WTC11 (cell line): Measurements from ENCODE around the gene SLC8A2. TPM values are rescaled to one million over a fixed set of nuclear protein-coding genes. Genes with fewer than 3 reads are reported as not detected.
A peak's percentile ranks its signal among the peaks of the same experiment; 100 is the strongest.

Experiments used
- ATAC-seq: fragments of 200-7000 bp; cut with Tn5 transposase; 2 replicates; pipeline ENCODE4 v1.10.0; 2021; ENCODE audit warnings: mild to moderate bottlenecking, moderate library complexity
- CTCF ChIA-PET: fragments of 300-600 bp; sonication (Branson Sonifier 250); formaldehyde crosslinking; loops from one replicate; lab custom pipeline; 2021; ENCODE audit warnings: antibody characterized with exemption; lab: Charles Lee
- POLR2A ChIA-PET: fragments of 350-600 bp; sonication (Branson Sonifier 250); formaldehyde crosslinking; loops from one replicate; lab custom pipeline; 2021; ENCODE audit warnings: antibody characterized with exemption; lab: Charles Lee
- DNase-seq: peaks from one replicate; pipeline ENCODE4 v3.0.0; 2021; ENCODE audit warnings: low spot score
- H3K27ac Mint-ChIP-seq: 2 replicates; pipeline ENCODE4 v1.8.0; 2021; ENCODE audit warnings: mixed read lengths
- H3K27me3 Mint-ChIP-seq: 2 replicates; pipeline ENCODE4 v1.8.0; 2021; ENCODE audit warnings: low read depth, mild to moderate bottlenecking, moderate library complexity, mixed read lengths
- H3K36me3 Mint-ChIP-seq: 2 replicates; pipeline ENCODE4 v1.8.0; 2021; ENCODE audit warnings: mixed read lengths
- H3K4me1 Mint-ChIP-seq: 2 replicates; pipeline ENCODE4 v1.8.0; 2022; ENCODE audit warnings: mixed read lengths
- H3K4me3 Mint-ChIP-seq: 2 replicates; pipeline ENCODE4 v1.8.0; 2021; ENCODE audit warnings: mild to moderate bottlenecking, moderate library complexity, mixed read lengths
- H3K9me3 Mint-ChIP-seq: 2 replicates; pipeline ENCODE4 v1.8.0; 2021; ENCODE audit warnings: mixed read lengths
- CREB1 ChIP-seq: sonication (generic); formaldehyde crosslinking; IDR thresholded peaks from 2 replicates; pipeline ENCODE4 v1.8.0; 2023; ENCODE audit warnings: mild to moderate bottlenecking, missing genetic modification reagents
- ESRRA ChIP-seq: sonication (generic); formaldehyde crosslinking; IDR thresholded peaks from 2 replicates; pipeline ENCODE4 v1.8.1; 2022; ENCODE audit warnings: mild to moderate bottlenecking, missing genetic modification reagents, borderline replicate concordance
- GABPB1 ChIP-seq: sonication (generic); formaldehyde crosslinking; IDR thresholded peaks from 2 replicates; pipeline ENCODE4 v1.8.1; 2023; ENCODE audit warnings: mild to moderate bottlenecking, missing genetic modification reagents
- GRHL2 ChIP-seq: fragments of 250-450 bp; sonication (Bioruptor Pico); IDR thresholded peaks from 2 replicates; pipeline ENCODE4 v1.8.0; 2022; ENCODE audit warnings: mild to moderate bottlenecking, moderate library complexity; ENCODE audit not compliant: insufficient replicate concordance, severe bottlenecking
- GTF2I ChIP-seq: fragments of 250-450 bp; sonication (Bioruptor Pico); conservative IDR thresholded peaks from 2 replicates; pipeline ENCODE4 v1.4.0; 2021; ENCODE audit warnings: mild to moderate bottlenecking
- IRF2 ChIP-seq: sonication (generic); formaldehyde crosslinking; IDR thresholded peaks from 2 replicates; pipeline ENCODE4 v1.8.0; 2022; ENCODE audit warnings: low read depth, missing genetic modification reagents, borderline replicate concordance
- KAT7 ChIP-seq: sonication (generic); formaldehyde crosslinking; IDR thresholded peaks from 2 replicates; pipeline ENCODE4 v1.8.1; 2023; ENCODE audit warnings: missing genetic modification reagents, mild to moderate bottlenecking, borderline replicate concordance
- MAX ChIP-seq: sonication (generic); formaldehyde crosslinking; IDR thresholded peaks from 2 replicates; pipeline ENCODE4 v1.8.0; 2022; ENCODE audit warnings: mild to moderate bottlenecking, missing genetic modification reagents
- MLX ChIP-seq: sonication (generic); formaldehyde crosslinking; IDR thresholded peaks from 2 replicates; pipeline ENCODE4 v1.8.1; 2023; ENCODE audit warnings: mild to moderate bottlenecking, missing genetic modification reagents, moderate library complexity
- NFATC4 ChIP-seq: fragments of 250-450 bp; sonication (Bioruptor Pico); IDR thresholded peaks from 2 replicates; pipeline ENCODE4 v1.9.0; 2021; ENCODE audit warnings: mild to moderate bottlenecking
- NR1H2 ChIP-seq: sonication (generic); formaldehyde crosslinking; IDR thresholded peaks from 2 replicates; pipeline ENCODE4 v1.9.0; 2021; ENCODE audit warnings: mild to moderate bottlenecking, moderate library complexity, missing genetic modification reagents
- NR2C2 ChIP-seq: sonication (generic); formaldehyde crosslinking; IDR thresholded peaks from 2 replicates; pipeline ENCODE4 v1.8.0; 2022; ENCODE audit warnings: mild to moderate bottlenecking, missing genetic modification reagents
- NR3C1 ChIP-seq: sonication (generic); formaldehyde crosslinking; conservative IDR thresholded peaks from 2 replicates; pipeline ENCODE4 v1.8.1; 2023; ENCODE audit warnings: low read depth, mild to moderate bottlenecking, missing genetic modification reagents
- RELA ChIP-seq: sonication (generic); formaldehyde crosslinking; IDR thresholded peaks from 2 replicates; pipeline ENCODE4 v1.8.1; 2022; ENCODE audit warnings: missing genetic modification reagents, mild to moderate bottlenecking, borderline replicate concordance
- RORB ChIP-seq: fragments of 250-450 bp; sonication (Bioruptor Pico); IDR thresholded peaks from 2 replicates; pipeline ENCODE4 v1.9.0; 2021; ENCODE audit warnings: mild to moderate bottlenecking
- SMAD4 ChIP-seq: sonication (generic); formaldehyde crosslinking; IDR thresholded peaks from 2 replicates; pipeline ENCODE4 v1.8.0; 2022; ENCODE audit warnings: mild to moderate bottlenecking, missing genetic modification reagents
- SOX15 ChIP-seq: fragments of 250-450 bp; sonication (Bioruptor Pico); IDR thresholded peaks from 2 replicates; pipeline ENCODE4 v1.9.0; 2021; ENCODE audit warnings: mild to moderate bottlenecking
- SP1 ChIP-seq: sonication (generic); formaldehyde crosslinking; conservative IDR thresholded peaks from 2 replicates; pipeline ENCODE4 v1.8.1; 2022; ENCODE audit warnings: missing genetic modification reagents
- TEAD4 ChIP-seq: sonication (generic); formaldehyde crosslinking; IDR thresholded peaks from 2 replicates; pipeline ENCODE4 v1.8.0; 2022; ENCODE audit warnings: mild to moderate bottlenecking, missing genetic modification reagents
- TP53 ChIP-seq: sonication (generic); formaldehyde crosslinking; IDR thresholded peaks from 2 replicates; pipeline ENCODE4 v1.8.1; 2023; ENCODE audit warnings: mild to moderate bottlenecking, missing genetic modification reagents
- ZNF121 ChIP-seq: sonication (generic); formaldehyde crosslinking; IDR thresholded peaks from 2 replicates; pipeline ENCODE4 v1.8.0; 2023; ENCODE audit warnings: missing genetic modification reagents
- ZNF317 ChIP-seq: sonication (generic); formaldehyde crosslinking; IDR thresholded peaks from 2 replicates; pipeline ENCODE4 v1.8.1; 2023; ENCODE audit warnings: low read depth, mild to moderate bottlenecking, moderate library complexity, missing genetic modification reagents, borderline replicate concordance
- total RNA-seq: library from RNA; stranded (reverse); gene quantifications from 3 replicates; pipeline ENCODE4 v1.2.3, GENCODE V29; 2021
- TF ChIP-seq, protein P1 (sequence below): sonication (generic); formaldehyde crosslinking; conservative IDR thresholded peaks from 2 replicates; pipeline ENCODE4 v1.8.1; 2023; ENCODE audit warnings: mild to moderate bottlenecking, low read depth, missing genetic modification reagents, moderate library complexity
- TF ChIP-seq, protein P2 (sequence below): sonication (generic); formaldehyde crosslinking; IDR thresholded peaks from 2 replicates; pipeline ENCODE4 v1.8.1; 2022; ENCODE audit warnings: mild to moderate bottlenecking, moderate library complexity, missing genetic modification reagents
- TF ChIP-seq, protein P3 (sequence below): fragments of 250-450 bp; sonication (Bioruptor Pico); conservative IDR thresholded peaks from 2 replicates; pipeline ENCODE4 v1.9.0; 2021; ENCODE audit warnings: mild to moderate bottlenecking
- TF ChIP-seq, protein P4 (sequence below): fragments of 250-450 bp; sonication (Bioruptor Pico); IDR thresholded peaks from 2 replicates; pipeline ENCODE4 v1.9.0; 2021; ENCODE audit warnings: mild to moderate bottlenecking
- TF ChIP-seq, protein P5 (sequence below): sonication (generic); formaldehyde crosslinking; IDR thresholded peaks from 2 replicates; pipeline ENCODE4 v1.8.1; 2022; ENCODE audit warnings: missing genetic modification reagents, borderline replicate concordance
- TF ChIP-seq, protein P6 (sequence below): sonication (generic); formaldehyde crosslinking; conservative IDR thresholded peaks from 2 replicates; pipeline ENCODE4 v1.8.1; 2022; ENCODE audit warnings: mild to moderate bottlenecking, missing genetic modification reagents

SLC8A2 gene
- total RNA-seq, 1 experiment from 2014 or later, result 6.5 TPM

GRCh38 chr19:47427241-47428176 lies 44.2 kb downstream of the SLC8A2 start:
- ChIA-PET CTCF (interaction anchor here (0.7 to 3.7 kb wide), 41 partner anchors 8 to 414 kb away, joined by 3 to 62 read pairs (median 7); partner anchors contain the start of genes CCDC9, DHX34, EHD2 and INAFM1), POLR2A (interaction anchor here (0.5 to 1.9 kb wide), 6 partner anchors 10 to 166 kb away, joined by 3 to 12 read pairs (median 4); partner anchors contain the start of gene INAFM1)
- peaks cover 22% of the 10 kb centered on the region for H3K4me1 Mint-ChIP-seq
- H3K9me3 Mint-ChIP-seq, result no peaks in the 10 kb centered on the region
- ATAC-seq (peak; percentile 67), DNase-seq (peak; percentile 94)
- H3K4me3 Mint-ChIP-seq, result no peak overlapping the region
- no peak overlapping the region for H3K27ac Mint-ChIP-seq
- H3K36me3 Mint-ChIP-seq, result no peaks in the 10 kb centered on the region; the same call in 1 of the 2 replicates
- peaks cover 83% of the 10 kb centered on the region for H3K27me3 Mint-ChIP-seq
- TF ChIP-seq SMAD4 (CRISPR knock-in tag) (no peak), MLX (CRISPR knock-in tag) (no peak), SP1 (no peak), ESRRA (CRISPR knock-in tag) (no peak), ZNF317 (CRISPR knock-in tag) (no peak), MAX (0 out of 2 replicates have a peak, but pooled peaks have one; percentile 10), IRF2 (CRISPR knock-in tag) (no peak), SOX15 (no peak), ZNF121 (CRISPR knock-in tag) (no peak), RELA (CRISPR knock-in tag) (no peak), NR1H2 (CRISPR knock-in tag) (no peak), NR2C2 (CRISPR knock-in tag) (no peak), KAT7 (CRISPR knock-in tag) (no peak), TEAD4 (no peak), RORB (no peak), TP53 (CRISPR knock-in tag) (0 out of 2 replicates have a peak, but pooled peaks have one; percentile 30), NR3C1 (CRISPR knock-in tag) (no peak), NFATC4 (CRISPR knock-in tag) (peak; percentile 56), GTF2I (CRISPR knock-in tag) (no peak), CREB1 (CRISPR knock-in tag) (no peak), GRHL2 (CRISPR knock-in tag) (no peak), GABPB1 (CRISPR knock-in tag) (no peak)
- TF ChIP-seq, protein P1, sequence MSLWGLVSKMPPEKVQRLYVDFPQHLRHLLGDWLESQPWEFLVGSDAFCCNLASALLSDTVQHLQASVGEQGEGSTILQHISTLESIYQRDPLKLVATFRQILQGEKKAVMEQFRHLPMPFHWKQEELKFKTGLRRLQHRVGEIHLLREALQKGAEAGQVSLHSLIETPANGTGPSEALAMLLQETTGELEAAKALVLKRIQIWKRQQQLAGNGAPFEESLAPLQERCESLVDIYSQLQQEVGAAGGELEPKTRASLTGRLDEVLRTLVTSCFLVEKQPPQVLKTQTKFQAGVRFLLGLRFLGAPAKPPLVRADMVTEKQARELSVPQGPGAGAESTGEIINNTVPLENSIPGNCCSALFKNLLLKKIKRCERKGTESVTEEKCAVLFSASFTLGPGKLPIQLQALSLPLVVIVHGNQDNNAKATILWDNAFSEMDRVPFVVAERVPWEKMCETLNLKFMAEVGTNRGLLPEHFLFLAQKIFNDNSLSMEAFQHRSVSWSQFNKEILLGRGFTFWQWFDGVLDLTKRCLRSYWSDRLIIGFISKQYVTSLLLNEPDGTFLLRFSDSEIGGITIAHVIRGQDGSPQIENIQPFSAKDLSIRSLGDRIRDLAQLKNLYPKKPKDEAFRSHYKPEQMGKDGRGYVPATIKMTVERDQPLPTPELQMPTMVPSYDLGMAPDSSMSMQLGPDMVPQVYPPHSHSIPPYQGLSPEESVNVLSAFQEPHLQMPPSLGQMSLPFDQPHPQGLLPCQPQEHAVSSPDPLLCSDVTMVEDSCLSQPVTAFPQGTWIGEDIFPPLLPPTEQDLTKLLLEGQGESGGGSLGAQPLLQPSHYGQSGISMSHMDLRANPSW (CRISPR knock-in tag), result no peak
- TF ChIP-seq, protein P2, sequence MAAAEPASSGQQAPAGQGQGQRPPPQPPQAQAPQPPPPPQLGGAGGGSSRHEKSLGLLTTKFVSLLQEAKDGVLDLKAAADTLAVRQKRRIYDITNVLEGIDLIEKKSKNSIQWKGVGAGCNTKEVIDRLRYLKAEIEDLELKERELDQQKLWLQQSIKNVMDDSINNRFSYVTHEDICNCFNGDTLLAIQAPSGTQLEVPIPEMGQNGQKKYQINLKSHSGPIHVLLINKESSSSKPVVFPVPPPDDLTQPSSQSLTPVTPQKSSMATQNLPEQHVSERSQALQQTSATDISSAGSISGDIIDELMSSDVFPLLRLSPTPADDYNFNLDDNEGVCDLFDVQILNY (CRISPR knock-in tag), result no peak
- TF ChIP-seq, protein P3, sequence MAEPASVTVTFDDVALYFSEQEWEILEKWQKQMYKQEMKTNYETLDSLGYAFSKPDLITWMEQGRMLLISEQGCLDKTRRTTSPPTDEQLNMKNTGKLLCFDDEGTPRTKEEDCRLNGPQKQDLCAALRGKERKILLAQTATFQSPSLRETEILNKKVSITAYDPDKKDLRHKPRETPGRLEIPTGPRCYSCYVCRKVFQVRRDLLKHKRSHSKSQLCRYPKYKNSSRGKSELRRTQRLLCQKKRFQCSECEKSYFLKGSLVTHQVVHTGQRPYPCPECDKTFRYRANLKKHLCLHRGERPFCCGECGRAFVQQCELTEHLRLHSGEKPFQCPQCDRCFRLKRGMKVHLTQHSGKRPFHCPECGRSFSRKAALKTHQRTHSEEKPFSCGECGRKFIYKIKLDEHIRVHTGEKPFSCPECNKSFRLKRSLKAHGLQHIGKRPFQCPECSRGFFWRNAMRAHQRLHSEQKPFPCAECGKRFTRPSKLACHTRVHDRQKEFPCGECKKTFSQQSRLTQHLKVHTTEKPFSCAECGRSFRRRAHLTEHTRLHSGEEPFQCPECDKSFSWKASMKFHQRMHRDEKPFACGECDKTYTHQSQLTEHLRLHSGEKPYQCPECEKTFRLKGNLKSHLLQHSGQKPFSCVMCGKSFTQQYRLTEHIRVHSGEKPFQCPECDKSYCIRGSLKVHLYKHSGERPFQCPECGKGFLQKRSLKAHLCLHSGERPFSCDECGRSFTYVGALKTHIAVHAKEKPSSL (CRISPR knock-in tag), result no peak
- TF ChIP-seq, protein P4, sequence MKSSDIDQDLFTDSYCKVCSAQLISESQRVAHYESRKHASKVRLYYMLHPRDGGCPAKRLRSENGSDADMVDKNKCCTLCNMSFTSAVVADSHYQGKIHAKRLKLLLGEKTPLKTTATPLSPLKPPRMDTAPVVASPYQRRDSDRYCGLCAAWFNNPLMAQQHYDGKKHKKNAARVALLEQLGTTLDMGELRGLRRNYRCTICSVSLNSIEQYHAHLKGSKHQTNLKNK (CRISPR knock-in tag), result no peak
- TF ChIP-seq, protein P5, sequence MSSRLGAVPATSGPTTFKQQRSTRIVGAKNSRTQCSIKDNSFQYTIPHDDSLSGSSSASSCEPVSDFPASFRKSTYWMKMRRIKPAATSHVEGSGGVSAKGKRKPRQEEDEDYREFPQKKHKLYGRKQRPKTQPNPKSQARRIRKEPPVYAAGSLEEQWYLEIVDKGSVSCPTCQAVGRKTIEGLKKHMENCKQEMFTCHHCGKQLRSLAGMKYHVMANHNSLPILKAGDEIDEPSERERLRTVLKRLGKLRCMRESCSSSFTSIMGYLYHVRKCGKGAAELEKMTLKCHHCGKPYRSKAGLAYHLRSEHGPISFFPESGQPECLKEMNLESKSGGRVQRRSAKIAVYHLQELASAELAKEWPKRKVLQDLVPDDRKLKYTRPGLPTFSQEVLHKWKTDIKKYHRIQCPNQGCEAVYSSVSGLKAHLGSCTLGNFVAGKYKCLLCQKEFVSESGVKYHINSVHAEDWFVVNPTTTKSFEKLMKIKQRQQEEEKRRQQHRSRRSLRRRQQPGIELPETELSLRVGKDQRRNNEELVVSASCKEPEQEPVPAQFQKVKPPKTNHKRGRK (CRISPR knock-in tag), result no peak
- TF ChIP-seq, protein P6, sequence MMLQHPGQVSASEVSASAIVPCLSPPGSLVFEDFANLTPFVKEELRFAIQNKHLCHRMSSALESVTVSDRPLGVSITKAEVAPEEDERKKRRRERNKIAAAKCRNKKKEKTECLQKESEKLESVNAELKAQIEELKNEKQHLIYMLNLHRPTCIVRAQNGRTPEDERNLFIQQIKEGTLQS, result no peak
